GDM1 (cell line): ENCODE measurements around the gene ATXN7L1.
A peak's percentile ranks its signal among the peaks of the same experiment; 100 is the strongest.
"Not testable (repeated sequence)": the region's sequence is repeated elsewhere in the genome, so short reads cannot be mapped to it uniquely, and the experiment has no call there.

Experiments used
- DNase-seq: peaks from one replicate; lab custom pipeline; 2025; lab: John Stamatoyannopoulos, UW

Gene ATXN7L1

DNA sequence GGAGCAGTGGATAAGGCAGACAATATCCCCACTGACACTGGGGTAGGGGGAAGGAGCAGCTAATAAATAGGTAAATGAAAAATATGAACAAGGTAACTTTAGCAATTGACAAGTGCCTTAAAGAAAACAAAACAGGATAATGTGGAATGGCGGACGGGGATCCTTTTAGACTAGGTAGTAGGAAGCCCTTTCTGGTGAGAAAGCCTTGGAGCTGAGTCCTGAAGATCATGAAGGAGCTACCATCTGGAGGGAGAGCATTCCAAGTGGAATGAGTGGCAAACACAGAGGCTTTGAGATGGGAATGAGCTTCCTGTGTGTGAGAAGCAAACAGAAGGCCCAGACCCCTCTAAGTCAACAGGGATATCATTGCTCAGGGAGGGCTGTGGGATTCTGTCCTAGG lies 16.0 kb upstream of the ATXN7L1 start:
- no peak for DNase-seq

DNA sequence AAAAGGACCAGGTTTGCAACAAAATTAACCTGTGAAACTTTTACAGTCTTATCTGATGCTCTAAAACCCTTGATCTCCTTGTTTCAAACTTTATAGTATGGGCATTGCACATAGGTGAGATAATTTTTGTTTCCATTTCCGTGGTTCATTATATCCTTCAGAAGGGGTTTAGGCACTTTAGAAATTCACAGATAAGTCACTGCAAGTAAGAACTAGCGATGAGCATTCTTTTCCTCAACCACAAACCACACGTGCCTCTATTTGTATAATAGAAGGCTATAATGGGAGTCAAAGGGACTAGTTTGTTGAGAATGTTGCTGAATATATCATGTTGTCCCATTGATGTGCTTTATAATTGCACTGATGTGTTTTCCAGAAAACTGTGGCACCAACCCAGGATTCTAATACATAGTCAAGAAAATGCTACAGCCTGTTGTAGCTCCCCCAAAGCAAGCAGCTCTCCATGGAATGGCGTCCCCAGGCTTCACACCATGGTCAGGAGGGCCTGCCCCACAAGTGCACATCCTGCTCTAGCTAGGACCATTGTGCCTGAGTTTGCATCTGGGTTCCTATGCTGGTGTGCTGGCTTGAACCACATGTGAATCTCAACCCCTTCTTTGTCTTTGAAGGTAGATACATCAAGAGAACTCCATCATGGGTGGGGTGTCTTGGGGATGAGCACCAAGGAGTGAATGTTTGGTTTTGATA lies 14.0 kb upstream of the ATXN7L1 start:
- no peak for DNase-seq

DNA sequence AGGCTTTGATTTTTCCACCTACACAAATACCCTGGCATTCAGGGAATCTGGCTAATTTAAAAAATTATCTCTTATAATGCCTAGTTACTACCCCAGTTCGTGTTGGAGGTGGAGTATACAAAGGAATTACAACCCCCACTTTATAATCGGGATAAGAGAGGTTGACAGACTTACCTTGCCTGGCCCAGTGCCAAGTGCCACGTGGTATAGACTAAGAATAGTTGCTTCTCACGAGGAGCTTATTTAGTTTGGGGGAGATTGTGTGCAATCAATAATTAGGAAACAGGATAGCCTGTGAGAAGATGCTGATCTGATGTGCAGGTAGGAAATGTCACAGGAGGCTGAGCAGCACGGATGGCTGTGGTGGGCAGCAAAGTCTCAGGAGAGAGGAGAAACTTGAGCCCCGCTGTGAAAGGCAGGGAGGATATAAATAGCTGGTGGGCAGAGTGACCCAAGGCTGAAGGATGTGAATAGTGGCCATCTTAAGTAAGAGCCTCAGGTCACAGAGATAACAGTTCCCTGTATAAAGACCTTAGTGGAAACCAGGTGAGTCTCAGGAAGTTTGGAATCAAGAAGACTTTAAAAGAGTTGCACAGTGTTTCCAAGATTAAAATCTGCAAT lies 11.3 kb upstream of the ATXN7L1 start:
- DNase-seq = no peak

DNA sequence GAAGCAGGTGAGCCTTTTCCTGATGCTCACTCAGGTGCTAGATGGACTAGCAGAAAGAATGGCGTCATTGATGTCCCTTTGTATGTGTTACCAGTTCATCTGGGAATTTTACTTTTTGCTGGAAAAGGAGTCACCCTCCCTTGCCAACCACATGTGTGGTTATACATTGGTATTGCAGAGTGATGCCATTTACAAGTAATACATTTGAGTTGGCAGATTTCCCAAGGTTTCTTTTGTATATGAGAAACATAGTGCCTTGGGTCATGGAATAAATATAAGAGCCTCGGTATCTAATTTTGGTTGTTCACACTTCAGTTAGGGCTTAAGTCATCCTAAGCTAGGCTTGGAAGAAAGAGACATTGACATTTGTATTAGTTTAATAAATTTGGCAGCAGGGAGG lies 10.4 kb upstream of the ATXN7L1 start:
- no peak for DNase-seq

DNA sequence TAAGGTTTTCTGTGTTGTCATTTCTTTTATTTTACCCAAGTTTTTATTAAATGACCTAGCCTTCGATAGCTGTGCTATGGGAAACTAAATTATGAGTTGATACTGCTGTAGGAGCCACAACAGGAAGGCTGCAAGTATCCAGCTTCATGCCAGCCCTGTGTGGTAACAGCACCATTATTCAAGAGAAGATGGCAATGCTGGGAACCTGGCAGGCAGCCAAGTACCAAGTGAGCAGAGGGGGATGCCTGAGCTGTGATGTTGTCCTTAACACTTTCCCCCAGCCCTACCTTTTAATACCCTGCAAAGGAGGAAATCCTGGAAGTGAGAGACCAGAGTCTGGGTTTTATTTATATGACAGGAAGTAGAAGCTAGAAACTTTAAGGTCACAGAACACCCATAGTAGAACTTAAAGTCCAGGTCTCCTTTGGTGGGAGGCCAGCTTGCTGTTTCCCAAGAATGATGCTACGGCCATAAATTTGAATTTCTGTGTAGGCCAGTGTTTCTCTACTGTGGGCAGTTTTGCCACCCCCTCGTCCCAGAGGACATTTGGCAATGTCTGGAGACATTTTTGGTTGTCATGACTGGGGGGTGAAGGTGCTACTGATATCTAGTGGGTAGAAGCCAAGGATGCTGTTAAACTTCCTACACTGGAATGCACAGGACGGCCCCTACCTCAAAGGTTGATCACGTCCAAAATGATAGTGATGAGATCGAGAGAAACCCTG lies 9.2 kb upstream of the ATXN7L1 start:
- DNase-seq = peak; percentile 9

DNA sequence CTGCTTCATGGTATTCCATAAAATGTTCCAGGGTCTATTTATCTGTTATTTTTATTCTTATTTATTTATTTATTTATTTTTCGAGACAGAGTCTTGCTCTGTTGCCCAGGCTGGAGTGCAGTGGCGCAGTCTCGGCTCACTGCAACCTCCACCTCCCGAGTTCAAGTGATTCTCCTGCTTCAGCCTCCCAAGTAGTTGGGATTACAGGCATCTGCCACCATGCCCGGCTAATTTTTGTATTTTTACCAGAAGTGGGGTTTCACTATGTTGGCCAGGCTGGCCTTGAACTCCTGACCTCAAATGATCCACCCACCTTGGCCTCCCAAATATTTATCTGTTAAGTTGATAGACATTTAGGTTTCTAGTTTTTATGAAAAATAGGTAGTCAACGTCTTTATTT lies 6.8 kb upstream of the ATXN7L1 start:
- DNase-seq = not testable (repeated sequence)

DNA sequence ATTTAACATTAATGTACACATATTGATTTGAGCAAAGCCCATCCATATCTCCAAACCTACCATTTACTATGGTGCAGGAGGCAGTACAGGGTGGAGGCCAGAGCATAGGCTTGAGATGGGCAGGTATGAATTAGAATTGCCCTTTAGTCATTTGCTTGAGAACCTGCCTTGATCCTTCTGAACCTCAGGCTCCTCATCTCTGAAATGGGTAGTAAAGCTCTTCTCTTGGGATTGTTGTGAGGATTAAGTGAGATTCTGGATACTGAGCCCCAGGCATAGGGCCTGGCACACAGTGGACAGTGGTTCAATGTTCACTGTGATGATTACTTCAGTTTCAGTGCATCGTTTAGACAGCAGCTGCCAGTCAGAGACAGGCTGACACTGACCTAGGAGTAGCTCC lies 5.0 kb upstream of the ATXN7L1 start:
- no peak for DNase-seq

DNA sequence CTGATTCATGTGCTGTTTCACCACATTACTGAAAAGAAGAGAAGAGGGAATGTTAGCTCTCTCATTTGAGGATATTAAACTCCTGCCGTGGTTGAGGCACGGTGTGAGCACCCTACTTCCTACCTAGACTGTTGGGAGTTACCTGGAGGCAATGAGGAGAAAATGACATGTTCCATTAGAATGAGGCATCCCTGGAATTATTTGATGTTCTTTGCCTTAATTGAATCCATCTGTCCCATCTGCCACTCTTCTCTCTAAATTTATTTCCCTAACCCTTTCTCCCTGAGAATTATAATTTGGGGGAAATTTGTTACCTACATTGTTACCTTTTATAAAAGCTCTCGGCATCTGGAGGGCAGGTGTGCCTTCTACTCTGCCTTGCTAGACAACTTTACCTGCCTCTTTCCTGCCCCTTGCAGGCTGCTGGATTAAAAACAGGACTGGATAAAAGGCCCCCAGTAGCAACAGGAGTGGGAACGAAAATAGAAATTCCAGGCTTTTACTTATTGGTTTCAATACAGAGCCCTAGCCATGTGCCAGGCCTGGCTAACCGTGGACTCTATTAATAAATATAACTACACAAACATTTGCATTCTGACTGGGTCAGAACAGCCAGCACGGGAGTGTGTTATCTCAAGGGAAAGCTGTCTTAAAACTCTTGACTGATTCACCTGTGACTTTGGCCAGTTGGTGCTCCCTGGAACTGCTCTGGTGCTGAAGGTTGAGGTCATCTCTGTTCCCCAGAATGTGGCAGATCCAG lies 4.4 kb upstream of the ATXN7L1 start:
- DNase-seq = no peak

DNA sequence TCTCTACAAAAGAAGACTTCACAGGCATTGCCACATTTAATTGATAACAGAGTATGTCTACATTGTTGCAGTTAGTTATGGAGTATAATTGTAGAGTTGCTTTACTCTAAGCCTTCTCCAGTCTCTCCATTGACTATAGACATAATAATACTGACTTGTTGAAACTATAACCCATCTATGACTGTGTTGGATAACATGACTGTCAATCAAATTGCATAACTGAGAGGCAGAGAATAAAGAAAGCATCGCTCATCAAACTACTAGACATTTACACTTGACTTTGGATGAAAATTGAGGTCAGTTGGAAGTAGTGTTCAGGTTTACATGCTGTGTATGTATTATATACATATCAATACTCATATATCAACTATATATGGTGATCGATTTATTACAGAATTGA lies 3.4 kb upstream of the ATXN7L1 start:
- DNase-seq = no peak

DNA sequence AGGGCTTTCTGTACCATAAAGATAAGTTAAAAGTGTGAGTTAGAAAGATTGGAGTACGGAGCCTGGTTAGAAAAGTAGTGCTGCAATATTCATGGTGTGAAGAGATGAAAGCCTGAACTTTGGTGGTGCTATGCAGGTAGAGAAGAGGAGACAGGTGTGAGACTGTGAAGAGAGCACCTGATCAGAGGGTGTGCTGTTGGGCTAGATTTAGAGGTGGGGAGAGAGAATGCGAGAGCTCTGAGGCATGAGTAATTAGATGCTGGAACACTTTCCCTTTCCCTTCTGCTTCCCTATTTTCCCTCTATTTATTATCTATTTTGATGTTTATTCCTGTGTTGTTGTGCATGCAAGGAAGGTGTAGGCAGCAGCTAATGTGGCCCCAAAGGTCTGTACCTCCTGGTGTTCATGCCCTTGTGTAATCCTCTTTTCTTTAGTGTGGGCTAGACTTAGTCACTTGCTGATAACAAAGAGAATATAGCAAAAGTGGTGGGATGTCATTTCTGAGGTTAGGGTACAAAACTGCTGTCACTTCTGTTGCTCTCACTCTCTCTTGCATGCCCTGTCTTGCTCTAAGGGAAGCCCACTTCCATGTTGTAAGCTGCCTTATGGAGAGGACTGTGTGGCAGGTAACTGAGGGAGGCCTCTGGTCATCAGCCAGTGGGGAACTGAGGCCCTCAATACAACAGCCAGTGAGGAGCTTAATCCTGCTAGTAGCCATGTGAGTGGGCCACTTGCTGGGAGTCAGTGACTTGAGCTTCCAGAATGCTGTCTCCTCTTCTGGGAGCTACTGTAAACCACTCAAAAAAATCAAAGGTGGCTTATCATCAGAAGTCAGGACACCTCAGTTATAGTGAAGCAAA lies 2.6 kb upstream of the ATXN7L1 start:
- no peak for DNase-seq

DNA sequence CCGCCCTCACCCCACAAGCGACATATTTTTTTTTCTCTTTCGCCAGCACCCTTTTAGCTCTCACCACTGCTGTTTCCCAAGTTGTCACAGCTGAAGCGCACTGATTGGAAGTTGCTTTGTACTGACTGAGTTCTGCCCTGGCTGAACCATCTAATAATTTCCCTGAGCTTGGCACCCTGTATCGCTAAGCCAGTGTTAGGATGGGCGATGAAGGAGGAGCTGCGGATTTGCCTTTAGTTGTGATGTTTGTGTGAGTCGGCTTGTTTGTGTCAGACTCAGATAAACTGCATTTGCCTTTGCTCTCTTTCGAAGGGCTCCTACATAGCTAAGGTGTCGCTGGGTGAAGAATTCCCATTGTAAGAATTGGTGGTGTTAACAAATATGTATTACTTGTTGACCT lies 1.3 kb upstream of the ATXN7L1 start:
- DNase-seq = no peak

DNA sequence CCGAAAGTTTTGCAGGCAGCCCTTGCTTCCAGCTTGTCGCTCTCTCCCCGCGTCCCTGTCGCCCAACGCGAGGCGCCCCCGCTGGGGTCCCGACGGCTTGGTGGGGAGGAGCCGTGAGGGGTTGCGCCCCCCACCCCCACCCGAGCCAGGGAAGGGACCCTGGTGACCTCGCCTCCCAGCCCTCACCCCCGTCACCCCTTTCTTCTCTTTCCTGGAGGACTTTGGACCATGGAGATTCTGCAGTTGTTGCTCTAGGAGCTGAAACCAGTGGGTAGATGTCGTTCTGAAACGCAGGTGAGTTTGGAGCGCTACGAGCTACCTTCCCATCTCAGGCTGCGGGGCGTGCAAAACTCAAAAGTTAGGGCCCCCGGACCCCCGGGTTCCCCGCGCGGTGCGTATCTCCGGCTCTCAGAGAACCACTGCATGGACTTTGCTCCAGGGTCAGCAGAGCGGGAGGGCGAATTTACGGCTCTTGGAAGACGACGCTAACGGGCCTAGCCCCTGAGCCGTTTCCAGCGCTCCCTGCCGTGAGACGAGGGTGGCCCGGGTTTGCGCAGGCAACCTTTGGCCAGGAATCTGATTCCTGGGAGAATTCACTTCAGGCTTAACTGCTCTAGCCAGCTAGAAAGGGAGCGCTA lies 684 bp upstream of the ATXN7L1 start:
- DNase-seq = no peak

DNA sequence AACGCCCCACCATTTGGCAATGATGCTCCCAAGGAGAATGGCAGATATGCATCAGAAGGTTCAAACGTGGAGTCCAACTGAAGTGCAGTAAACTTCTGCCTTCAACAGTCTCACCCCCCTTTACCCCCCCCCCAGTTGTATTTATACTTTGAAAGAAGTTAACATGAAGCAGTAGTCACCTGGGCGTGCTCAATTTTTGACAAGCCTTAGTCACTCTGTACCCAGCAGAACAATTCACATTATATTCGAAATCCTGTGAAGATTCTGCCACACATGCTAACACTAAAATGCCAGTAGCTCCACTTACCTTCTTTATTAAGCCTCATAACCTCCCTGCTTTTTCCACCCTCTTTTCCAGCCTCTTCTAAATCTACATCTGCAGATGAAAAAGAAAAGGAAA lies 894 bp downstream of the ATXN7L1 start:
- no peak for DNase-seq

DNA sequence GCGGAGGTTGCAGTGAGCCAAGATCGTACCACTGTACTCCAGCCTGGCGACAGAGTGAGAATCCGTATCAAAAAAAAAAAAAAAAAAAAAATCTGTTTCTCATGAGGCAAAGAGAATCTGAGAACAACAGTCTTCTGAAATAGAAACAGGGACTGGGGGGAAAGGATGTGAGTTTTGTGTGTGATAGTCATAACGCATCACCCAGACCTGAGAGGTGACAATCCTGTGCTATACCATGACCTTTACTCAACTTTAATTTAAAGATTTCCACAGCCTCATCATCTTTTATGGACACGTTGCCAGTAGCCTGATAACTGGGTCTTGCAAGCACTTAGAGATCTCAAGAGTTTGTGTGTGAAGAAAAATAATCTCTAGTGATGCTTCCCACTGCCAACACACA lies 2.3 kb downstream of the ATXN7L1 start:
- no peak for DNase-seq

DNA sequence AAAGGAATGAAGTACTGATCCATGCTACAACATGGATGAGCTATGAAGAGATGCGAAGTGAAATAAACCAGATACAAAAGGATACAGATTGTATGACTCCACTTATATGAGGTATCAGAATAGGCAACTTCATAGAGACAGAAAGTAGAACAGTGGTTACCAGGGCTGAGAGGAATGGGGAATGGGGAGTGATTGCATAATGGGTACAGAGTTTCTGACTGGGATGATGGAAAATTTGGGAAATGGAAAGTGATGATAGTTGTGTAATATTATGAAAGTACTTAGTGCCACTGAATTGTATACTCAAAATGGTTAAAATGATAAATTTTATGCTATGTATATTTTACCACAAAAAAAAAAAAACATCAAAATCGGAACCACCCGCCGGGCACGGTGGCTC lies 3.9 kb downstream of the ATXN7L1 start:
- DNase-seq = no peak

DNA sequence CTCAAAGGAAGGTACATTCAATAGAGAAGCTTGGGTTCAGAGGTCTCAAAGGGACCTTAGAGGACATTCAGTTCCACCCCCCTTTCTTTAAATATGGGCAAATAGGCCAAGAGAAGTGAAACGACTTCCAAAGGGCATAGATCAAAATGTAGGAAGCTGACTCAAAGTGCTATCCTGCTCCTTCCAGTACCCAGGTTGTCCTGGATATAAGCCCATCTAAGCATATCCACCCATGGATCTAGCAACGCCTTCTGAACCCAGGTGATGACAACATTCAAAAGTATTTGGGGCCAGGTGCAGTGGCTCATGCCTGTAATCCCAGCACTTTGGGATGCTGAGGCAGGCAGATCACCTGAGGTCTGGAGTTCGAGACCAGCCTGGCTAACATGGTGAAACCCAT lies 5.3 kb downstream of the ATXN7L1 start:
- no peak for DNase-seq

DNA sequence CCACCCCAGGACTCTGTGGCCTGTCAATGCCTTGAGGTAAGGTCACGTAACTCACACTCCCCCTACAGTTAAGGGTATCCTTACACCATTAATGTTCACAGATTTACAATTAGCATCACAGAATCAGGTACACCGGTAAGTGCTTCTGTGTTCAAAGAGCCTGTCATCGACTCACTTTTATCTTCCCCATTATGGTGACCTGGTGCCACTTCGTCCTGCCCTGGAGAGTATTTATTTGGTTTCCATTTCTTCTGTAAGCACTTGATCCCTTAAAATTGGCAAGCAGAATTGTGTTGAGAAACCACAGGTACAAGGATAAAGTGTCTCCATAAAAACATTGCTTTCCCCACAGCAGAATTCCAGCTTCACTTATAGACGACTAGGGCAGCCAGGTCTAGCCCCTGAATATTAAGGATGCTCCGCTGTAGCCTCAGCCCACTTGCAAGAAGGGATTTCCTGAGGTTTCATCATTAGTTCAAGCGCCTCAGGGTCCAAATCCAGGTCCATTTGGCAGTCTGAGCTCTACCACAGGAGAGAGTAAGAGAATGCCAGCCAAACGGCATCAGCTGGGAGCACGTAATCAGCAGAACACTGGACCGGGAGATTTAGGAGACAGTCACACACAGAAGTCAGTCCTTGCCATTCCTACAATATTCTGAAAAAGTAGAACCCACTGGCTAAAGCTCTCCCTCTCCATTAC lies 10.1 kb downstream of the ATXN7L1 start:
- no peak for DNase-seq

DNA sequence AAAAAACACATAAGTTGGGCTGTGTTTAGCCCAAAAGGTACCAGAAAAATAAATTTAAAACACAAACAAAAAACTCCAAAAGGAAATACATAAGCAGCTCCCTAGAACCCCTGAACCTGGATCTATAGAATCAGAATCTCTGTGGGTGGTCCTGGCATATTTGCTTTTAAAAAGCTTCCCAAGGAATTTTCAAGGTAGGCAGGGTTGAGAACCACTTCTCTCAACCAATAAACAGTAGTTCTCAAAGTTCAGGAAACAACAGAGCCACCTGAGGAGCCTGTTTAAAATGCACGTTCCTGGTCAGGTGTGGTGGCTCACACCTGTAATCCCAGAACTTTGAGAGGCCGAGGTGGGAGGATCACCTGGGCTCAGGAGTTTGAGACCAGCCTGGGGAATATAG lies 12.5 kb downstream of the ATXN7L1 start:
- DNase-seq = no peak

DNA sequence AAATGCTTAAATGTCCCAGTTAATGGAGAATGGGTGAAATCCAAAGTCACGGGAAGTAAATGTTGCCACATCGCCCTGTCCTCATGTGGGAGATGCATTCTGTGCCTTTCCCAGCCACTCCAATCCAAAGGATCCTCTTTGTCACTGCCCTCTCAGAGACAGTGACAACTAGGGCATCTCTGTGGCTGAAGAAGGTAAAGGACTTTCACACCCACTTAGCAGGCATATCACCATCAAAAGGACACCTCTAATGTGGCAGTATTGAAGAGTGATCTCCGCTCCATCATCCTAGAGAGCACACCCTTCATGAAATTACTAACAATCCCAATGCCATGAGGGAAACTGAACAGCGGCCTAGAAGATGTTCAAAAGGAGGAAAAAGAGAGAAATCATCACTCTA lies 13.6 kb downstream of the ATXN7L1 start:
- no peak for DNase-seq

DNA sequence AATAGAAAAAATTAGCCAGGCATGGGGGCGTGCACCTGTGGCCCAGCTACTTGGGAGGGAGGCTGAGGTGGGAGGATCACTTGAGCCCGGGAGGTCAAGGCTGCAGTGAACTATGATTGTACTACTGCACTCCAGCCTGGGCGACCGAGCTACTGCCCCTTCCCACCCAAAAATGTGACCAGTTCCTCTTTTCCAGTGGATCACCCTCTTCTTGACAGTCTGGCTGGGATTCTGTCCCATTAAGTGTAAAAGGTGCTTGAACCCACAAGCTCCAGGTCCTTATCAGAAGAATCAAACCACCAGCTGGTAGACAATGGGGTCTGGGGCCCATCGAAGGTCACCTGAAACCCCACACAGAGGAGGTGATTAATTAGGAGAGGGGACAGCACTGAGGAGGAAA lies 14.1 kb downstream of the ATXN7L1 start:
- DNase-seq = no peak

DNA sequence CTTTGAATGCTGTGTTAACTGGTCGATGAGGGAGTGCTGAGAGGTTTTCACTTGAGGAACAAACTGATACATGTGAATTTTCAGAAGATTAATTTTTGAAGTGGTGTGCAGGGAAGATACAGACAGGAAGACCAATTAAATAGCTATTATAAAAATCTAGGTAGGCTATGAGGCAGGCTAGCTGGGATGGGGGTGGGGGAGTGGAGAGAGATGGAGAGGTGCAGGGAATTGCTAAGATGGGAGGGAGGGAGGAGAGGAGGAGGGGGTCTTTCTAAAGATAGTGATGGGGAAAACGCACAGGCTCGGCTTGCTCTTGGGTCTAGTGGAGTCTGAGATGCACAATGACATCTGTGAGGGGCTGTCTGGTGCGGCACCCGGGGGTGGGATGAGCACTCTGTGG lies 15.2 kb downstream of the ATXN7L1 start:
- no peak for DNase-seq
